Muscle of leg (tissue), 11 donors: Measurements from ENCODE around the gene ZBTB20. TPM values are rescaled to one million over a fixed set of nuclear protein-coding genes. Genes with fewer than 3 reads are reported as not detected.
A peak's percentile ranks its signal among the peaks of the same experiment; 100 is the strongest.

Source experiments
- DNase-seq: peaks from one replicate; pipeline ENCODE4 v3.0.0; 2013
- H3K27ac ChIP-seq: one replicate; pipeline ENCODE4 v1.5.1; 2013; ENCODE audit warnings: mild to moderate bottlenecking, low read length, control low read depth
- H3K27me3 ChIP-seq: one replicate; pipeline ENCODE4 v1.6.1; 2013; ENCODE audit warnings: low read length; ENCODE audit not compliant: control insufficient read depth, insufficient read depth
- H3K36me3 ChIP-seq: one replicate; pipeline ENCODE4 v1.6.1; 2013; ENCODE audit warnings: low read length; ENCODE audit not compliant: control insufficient read depth, insufficient read depth
- H3K4me1 ChIP-seq: one replicate; pipeline ENCODE4 v1.6.1; 2013; ENCODE audit warnings: low read length; ENCODE audit not compliant: control insufficient read depth, insufficient read depth
- H3K4me3 ChIP-seq: one replicate; pipeline ENCODE4 v1.5.1; 2013; ENCODE audit warnings: low read length, control low read depth
- H3K9me3 ChIP-seq: replicated peaks from 2 replicates; pipeline ENCODE4 v1.6.1; 2013; ENCODE audit warnings: low read depth, low read length; ENCODE audit not compliant: control insufficient read depth
- WGBS: methylation state at CpG from one replicate; pipeline ENCODE4 v1.1.5; 2013; ENCODE audit warnings: missing lambda C conversion rate; ENCODE audit not compliant: insufficient coverage; 5-methylcytosine and 5-hydroxymethylcytosine counted together
- polyA plus RNA-seq, 8 donors: library from polyadenylated mRNA; unstranded; fragments of 120-200 nt; gene quantifications; one replicate each; pipeline versions ENCODE4 v1.2.1 to v1.2.3, GENCODE V29; 2013; ENCODE audit warnings: inconsistent platforms in 1 of 8, low replicate concordance in 1 of 8; ENCODE audit not compliant: insufficient read length in 8 of 8, insufficient read depth in 1 of 8
- total RNA-seq: library from RNA; stranded (reverse); fragments of 120-200 nt; gene quantifications from one replicate; pipeline ENCODE4 v1.2.4, GENCODE V29; 2013

The ZBTB20 gene
- total and polyA plus RNA-seq, 9 donors = 1.0 to 16.6 (median 2.8) TPM

DNA sequence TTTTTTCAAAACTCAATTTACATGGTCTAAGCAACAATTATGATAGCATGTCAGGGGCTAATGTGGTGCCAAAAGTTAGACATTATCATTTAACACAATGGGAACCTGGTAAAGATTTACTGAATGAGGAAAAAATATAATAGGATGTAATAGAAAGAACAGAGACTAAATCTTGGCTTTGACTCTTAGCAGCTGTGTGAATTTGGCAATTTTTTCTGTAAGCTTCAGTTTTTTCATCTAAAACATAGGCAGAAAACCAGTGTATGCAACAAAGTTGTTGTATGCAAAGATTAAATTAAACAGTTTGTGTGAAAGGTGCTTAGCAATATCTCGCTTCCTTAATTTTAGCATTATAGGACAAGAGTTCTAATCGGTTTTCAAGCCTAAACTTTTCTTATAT lies 57.6 kb downstream of the ZBTB20 start:
- Histone ChIP-seq H3K4me1 (no peaks in the 10 kb centered on the region), H3K27me3 (no peaks in the 10 kb centered on the region), H3K9me3 (no peaks in the 10 kb centered on the region), H3K36me3 (no peaks in the 10 kb centered on the region), H3K27ac (no peak overlapping the region), H3K4me3 (no peak overlapping the region)
- DNase-seq = peak; percentile 62
- WGBS = no CpG with 5 or more reads among the region's 2 CpGs

- WGBS = no CpG with 5 or more reads among the region's 1 CpG
- Histone ChIP-seq H3K27me3 (no peaks in the 10 kb centered on the region), H3K4me3 (no peak overlapping the region), H3K4me1 (no peaks in the 10 kb centered on the region), H3K36me3 (no peaks in the 10 kb centered on the region), H3K27ac (no peak overlapping the region), H3K9me3 (no peaks in the 10 kb centered on the region)
- no peak for DNase-seq
Observed at GRCh38 chr3:115087512-115087911, 59.6 kb downstream of the ZBTB20 start.

- Histone ChIP-seq H3K36me3 (no peaks in the 10 kb centered on the region), H3K4me3 (no peak overlapping the region), H3K9me3 (no peaks in the 10 kb centered on the region), H3K27me3 (no peaks in the 10 kb centered on the region), H3K4me1 (no peaks in the 10 kb centered on the region), H3K27ac (no peak overlapping the region)
- no CpG with 5 or more reads among the region's 2 CpGs for WGBS
- DNase-seq = no peak
Observed at GRCh38 chr3:115086344-115086743, 60.7 kb downstream of the ZBTB20 start.

DNA sequence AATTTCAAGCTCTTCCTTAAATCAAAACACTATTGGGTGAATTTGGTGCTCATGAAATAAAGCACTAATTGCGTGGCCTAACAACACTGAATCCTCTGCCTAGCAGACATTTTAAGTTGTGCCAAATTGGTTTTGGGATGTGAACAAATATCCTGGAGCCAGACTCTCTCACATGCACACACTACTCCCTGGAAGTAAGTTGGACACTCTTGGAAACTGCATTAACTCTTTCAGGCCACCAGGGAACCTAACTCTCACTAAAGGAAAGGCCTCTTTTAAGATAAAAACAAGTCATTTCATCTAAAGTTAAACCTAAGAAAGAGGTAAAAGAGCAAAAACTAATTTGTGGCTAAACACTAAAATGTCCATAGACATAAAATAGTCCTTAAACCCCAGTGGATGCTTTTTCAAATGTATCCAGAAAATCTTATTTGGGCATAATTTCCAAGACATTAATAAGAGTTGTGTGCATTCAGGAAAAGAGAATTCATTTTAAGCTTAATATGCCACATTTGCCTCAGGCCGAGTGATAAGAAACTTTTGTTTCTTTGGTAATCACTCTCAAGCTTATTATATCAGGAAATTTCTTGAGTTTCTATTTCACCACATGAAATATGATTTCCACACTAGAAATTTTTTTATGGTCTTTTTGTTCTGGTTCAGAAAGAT lies 61.8 kb downstream of the ZBTB20 start:
- Histone ChIP-seq H3K27me3 (no peaks in the 10 kb centered on the region), H3K27ac (no peak overlapping the region), H3K9me3 (no peaks in the 10 kb centered on the region), H3K4me1 (no peaks in the 10 kb centered on the region), H3K36me3 (no peaks in the 10 kb centered on the region), H3K4me3 (no peak overlapping the region)
- WGBS = no CpG with 5 or more reads among the region's 2 CpGs
- peak; percentile 12 for DNase-seq

DNA sequence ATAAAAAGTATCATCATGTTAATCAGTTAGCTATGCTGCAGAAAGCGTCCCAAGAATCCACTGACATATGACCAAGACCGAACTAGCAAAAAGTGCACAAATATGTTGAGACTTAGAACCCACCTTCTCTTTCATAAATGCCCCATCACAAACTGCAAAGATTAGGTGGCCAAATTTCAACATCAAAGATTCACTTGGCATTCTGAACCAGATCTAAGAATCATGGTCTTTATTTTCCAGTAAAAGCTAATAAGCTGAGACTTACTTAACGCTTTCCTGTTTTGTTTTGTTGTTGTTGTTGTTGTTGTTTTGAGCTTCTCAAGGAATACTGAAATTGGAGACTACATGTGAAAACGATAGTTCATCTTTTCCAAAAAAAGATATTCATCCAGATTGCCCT lies 62.4 kb downstream of the ZBTB20 start:
- Histone ChIP-seq H3K36me3 (no peaks in the 10 kb centered on the region), H3K27ac (no peak overlapping the region), H3K27me3 (no peaks in the 10 kb centered on the region), H3K9me3 (no peaks in the 10 kb centered on the region), H3K4me1 (no peaks in the 10 kb centered on the region), H3K4me3 (no peak overlapping the region)
- no CpG with 5 or more reads among the region's 4 CpGs for WGBS
- no peak for DNase-seq

GRCh38 chr3:115082260-115082659 lies 64.8 kb downstream of the ZBTB20 start:
- DNase-seq = no peak
- no peaks in the 10 kb centered on the region for H3K4me1 ChIP-seq
- 100% methylated on average over 1 of the region's 6 CpGs for WGBS
- no peaks in the 10 kb centered on the region for H3K27me3 ChIP-seq
- H3K27ac ChIP-seq = no peak overlapping the region
- no peaks in the 10 kb centered on the region for H3K9me3 ChIP-seq
- no peak overlapping the region for H3K4me3 ChIP-seq
- no peaks in the 10 kb centered on the region for H3K36me3 ChIP-seq

DNA sequence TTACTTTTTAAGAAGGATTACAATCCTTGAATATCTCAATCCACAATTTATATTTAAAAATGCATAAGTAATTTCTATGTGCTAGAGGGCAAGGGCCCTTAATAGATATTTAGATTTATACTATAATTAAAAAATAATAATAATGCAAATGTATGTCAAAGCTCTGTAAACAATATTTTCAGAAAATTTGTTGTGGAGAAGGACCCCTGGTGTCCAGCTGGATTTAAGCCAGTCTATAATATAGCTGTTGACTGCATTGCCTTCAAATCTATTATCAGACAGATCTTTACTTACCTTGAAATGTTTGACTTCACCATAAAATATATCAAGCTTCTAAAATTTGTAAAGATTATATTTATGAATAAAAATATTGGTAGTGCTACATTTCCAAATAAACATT lies 65.6 kb downstream of the ZBTB20 start:
- Histone ChIP-seq H3K27ac (no peak overlapping the region), H3K36me3 (no peaks in the 10 kb centered on the region), H3K4me3 (no peak overlapping the region), H3K27me3 (no peaks in the 10 kb centered on the region), H3K9me3 (peaks cover 2% of the 10 kb centered on the region), H3K4me1 (no peaks in the 10 kb centered on the region)
- DNase-seq = no peak

- no CpG with 5 or more reads among the region's 3 CpGs for whole genome bisulfite sequencing
- H3K27me3 ChIP-seq = no peaks in the 10 kb centered on the region
- no peak overlapping the region for H3K4me3 ChIP-seq
- no peak overlapping the region for H3K27ac ChIP-seq
- DNase-seq = no peak
- H3K9me3 ChIP-seq = peaks cover 2% of the 10 kb centered on the region
- no peaks in the 10 kb centered on the region for H3K4me1 ChIP-seq
- H3K36me3 ChIP-seq = no peaks in the 10 kb centered on the region
Observed at GRCh38 chr3:115077501-115078250, 69.4 kb downstream of the ZBTB20 start.

GRCh38 chr3:115074502-115074901 lies 72.6 kb downstream of the ZBTB20 start:
- H3K27ac ChIP-seq = no peak overlapping the region
- no peaks in the 10 kb centered on the region for H3K27me3 ChIP-seq
- no peak overlapping the region for H3K4me3 ChIP-seq
- peaks cover 2% of the 10 kb centered on the region for H3K4me1 ChIP-seq
- DNase-seq = no peak
- H3K9me3 ChIP-seq = peaks cover 2% of the 10 kb centered on the region
- no peaks in the 10 kb centered on the region for H3K36me3 ChIP-seq

DNA sequence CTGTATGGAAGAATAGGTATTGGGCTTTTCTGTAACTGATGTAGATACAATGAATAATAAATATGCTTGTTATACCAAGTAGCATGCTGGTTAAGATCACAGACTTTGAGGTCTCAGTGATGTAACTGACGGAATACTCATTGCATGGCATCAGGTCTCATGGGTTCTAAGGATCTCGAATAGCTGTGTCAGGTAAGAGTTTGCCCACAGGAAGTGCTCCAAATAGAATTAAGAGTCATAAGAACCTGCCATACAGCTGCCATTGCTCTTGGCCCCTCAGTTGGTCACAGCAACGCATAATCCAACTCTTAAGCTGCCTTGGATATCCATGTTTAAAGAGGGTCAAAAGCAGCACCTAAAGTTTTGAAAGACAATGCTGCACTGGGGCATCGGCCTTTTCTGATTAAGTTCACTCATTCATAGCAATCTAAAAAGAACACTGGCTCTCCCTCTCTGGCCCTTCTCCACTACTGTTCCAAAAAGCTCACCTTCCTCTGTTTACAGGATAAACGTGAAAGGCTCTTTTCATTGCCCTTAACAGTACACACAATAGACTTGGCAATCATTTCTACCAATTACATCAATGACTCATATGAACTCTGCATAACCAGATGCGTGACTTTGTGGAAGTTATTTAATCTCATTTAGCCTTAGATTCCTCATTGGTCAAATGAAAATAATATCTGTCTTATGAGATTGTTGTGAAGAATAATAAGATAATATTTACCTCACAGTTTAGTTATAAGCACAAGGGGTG lies 74.6 kb downstream of the ZBTB20 start:
- Histone ChIP-seq H3K36me3 (peaks cover 2% of the 10 kb centered on the region), H3K27me3 (no peaks in the 10 kb centered on the region), H3K4me3 (no peak overlapping the region), H3K9me3 (peaks cover 2% of the 10 kb centered on the region), H3K27ac (no peak overlapping the region), H3K4me1 (peaks cover 2% of the 10 kb centered on the region)
- 75% methylated on average over 4 of the region's 6 CpGs for WGBS
- DNase-seq = no peak
